ENCODE data around the gene BAMBI.

- no peak for TF ChIP-seq POLR2A (IDR thresholded peaks at IDR 0.05)
- no peak for TF ChIP-seq CTCF (IDR thresholded peaks at IDR 0.05)
Measured at GRCh38 chr10:28711776-28712175, 34.5 kb downstream of the BAMBI start.

All from uterus (tissue), 2 donors.